HG02678 (cell line): ENCODE results near the gene ABHD6.
"Not testable (repeated sequence)": the region's sequence is repeated elsewhere in the genome, so short reads cannot be mapped to it uniquely, and the experiment has no call there.

ENCODE experiments used
- ATAC-seq: cut with Tn5 transposase; IDR thresholded peaks from one replicate; pipeline ENCODE4 v1.9.1; 2021; ENCODE audit warnings: mild to moderate bottlenecking, moderate library complexity; ENCODE audit not compliant: unreplicated experiment

The ABHD6 gene

DNA sequence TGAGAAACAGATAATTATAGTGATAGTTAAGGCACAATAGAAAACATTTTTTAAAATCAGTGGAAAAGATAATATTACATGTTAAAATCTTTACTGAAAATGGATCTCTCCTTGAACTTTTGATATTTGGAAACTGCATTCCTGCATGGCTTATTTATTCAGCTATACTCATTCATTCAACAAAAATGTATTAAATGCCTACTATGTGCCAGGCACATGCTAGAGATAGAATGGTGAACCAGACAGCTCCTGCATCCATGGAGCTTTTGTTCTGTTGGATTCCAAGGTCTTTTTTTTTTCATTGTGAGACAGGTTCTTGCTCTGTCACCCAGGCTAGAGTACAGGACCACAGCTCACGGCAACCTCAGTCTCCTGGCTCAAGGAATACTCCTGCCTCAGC lies 99.6 kb downstream of the ABHD6 start:
- no peak for ATAC-seq

- not testable (repeated sequence) for ATAC-seq
Observed at GRCh38 chr3:58339146-58339545, 101.6 kb downstream of the ABHD6 start.

DNA sequence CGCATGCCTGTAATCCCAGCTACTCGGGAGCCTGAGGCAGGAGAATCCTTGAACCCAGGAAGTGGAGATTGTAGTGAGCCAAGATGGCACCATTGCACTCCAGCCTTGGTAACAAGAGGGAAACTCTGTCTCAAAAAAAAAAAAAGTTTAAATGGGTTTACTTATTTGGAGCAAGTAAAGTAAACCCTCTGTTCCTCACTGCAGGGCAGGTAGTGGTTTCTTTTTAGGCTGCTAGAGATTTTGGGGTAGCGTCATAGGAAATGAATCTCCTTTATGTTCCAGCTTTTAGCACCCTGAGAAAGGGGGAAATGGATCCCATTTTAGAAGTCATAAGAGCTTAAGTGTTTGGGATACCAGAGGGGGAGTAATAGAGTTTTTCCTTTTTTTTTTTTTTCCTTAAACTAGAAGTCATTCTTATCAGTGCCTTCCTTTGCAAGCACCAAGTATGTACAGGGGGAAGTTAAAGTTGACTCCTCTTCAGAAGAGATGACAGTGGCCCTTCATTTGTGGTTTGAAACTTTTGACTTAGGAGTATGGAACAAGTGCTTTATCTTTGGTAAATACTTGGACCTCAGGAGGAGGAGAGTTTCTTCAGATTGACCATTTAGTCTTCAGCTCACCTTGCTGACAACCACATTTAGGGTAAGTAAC lies 103.1 kb downstream of the ABHD6 start:
- ATAC-seq = no peak

- no peak for ATAC-seq
Observed at GRCh38 chr3:58341376-58341775, 103.8 kb downstream of the ABHD6 start.

DNA sequence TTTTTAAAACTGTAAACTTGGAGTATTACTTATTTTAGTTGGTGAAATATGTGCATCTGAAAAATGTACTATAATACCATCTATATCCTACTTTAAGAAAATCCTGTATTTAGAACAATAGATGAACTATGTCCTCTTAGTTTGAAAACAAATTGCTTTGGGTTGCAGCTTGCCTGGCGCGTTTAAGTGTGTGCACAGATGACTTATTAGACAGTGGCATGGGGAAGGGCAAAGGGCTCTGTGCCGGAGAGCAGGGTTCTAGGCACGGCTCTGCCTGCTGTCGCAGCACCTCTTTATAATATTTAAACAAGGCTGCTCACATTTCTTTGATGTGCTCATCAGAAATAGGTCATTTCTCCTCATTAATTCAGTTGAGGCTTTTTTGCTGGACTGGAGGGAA lies 105.1 kb downstream of the ABHD6 start:
- no peak for ATAC-seq
